HFF-Myc (cell line): ENCODE results near the gene CWC27.

ENCODE experiments used
- DNase-seq: peaks from one replicate; pipeline ENCODE4 v3.0.0-alpha.2; 2011; ENCODE audit warnings: low read depth; ENCODE audit errors: extremely low read depth
- H3K4me3 ChIP-seq: replicated peaks from 2 replicates; pipeline ENCODE4 v1.5.1; 2011; ENCODE audit warnings: low read depth, mild to moderate bottlenecking, control low read depth, low read length
- CTCF ChIP-seq: IDR thresholded peaks from 2 replicates; pipeline ENCODE4 v1.5.1; 2012; ENCODE audit warnings: mild to moderate bottlenecking, low read depth, low read length, control low read depth; ENCODE audit errors: missing control alignments

CWC27 gene

GRCh38 chr5:64840958-64841357 is 72.2 kb downstream of the CWC27 start:
- DNase-seq: no peak
- H3K4me3 ChIP-seq: no peak overlapping the region
- no peak for TF ChIP-seq CTCF

- no peak for TF ChIP-seq CTCF
- no peak for DNase-seq
- no peak overlapping the region for H3K4me3 ChIP-seq
Observed at GRCh38 chr5:64853777-64854176, 85.0 kb downstream of the CWC27 start.

GRCh38 chr5:64854855-64855254 is 86.1 kb downstream of the CWC27 start:
- TF ChIP-seq CTCF: no peak
- no peak overlapping the region for H3K4me3 ChIP-seq
- DNase-seq: no peak

- DNase-seq: no peak
- no peak overlapping the region for H3K4me3 ChIP-seq
- TF ChIP-seq CTCF: no peak
Observed at GRCh38 chr5:64859881-64860280, 91.2 kb downstream of the CWC27 start.

GRCh38 chr5:64861281-64861680 is 92.6 kb downstream of the CWC27 start:
- no peak overlapping the region for H3K4me3 ChIP-seq
- DNase-seq: no peak

GRCh38 chr5:64864171-64864570 is 95.4 kb downstream of the CWC27 start:
- H3K4me3 ChIP-seq: no peak overlapping the region
- no peak for TF ChIP-seq CTCF
- DNase-seq: no peak

More at GRCh38 chr5:64861281-64861680, 92.6 kb downstream of the CWC27 start:
- TF ChIP-seq CTCF: no peak

- no peak overlapping the region for H3K4me3 ChIP-seq
- no peak for DNase-seq
- no peak for TF ChIP-seq CTCF
Observed at GRCh38 chr5:64865662-64866061, 96.9 kb downstream of the CWC27 start.
